Mesenchymal stem cell (in vitro differentiated cells and primary cell): ENCODE results near the gene FBP1.
A peak's percentile ranks its signal among the peaks of the same experiment; 100 is the strongest.

Experiments used
- DNase-seq: peaks from one replicate; pipeline ENCODE4 v3.0.0-alpha.2; 2013
- H2AFZ ChIP-seq: one replicate; pipeline ENCODE4 v1.6.1; 2013; ENCODE audit warnings: low read depth, mild to moderate bottlenecking, control low read depth, inconsistent platforms, low read length, moderate library complexity
- H2AK5ac ChIP-seq: 2 replicates; pipeline ENCODE4 v1.6.1; 2013; ENCODE audit warnings: low read length, moderate library complexity, mild to moderate bottlenecking, inconsistent platforms; ENCODE audit not compliant: severe bottlenecking
- H2BK120ac ChIP-seq: one replicate; pipeline ENCODE4 v1.6.1; 2013; ENCODE audit warnings: low read depth, mild to moderate bottlenecking, inconsistent platforms, low read length, moderate library complexity
- H2BK12ac ChIP-seq, 2 experiments: one replicate each; pipeline ENCODE4 v1.6.1; 2013; ENCODE audit warnings: inconsistent platforms in 2 of 2, low read length in 2 of 2, mild to moderate bottlenecking in 2 of 2, moderate library complexity in 2 of 2, control low read depth in 1 of 2
- H2BK15ac ChIP-seq: one replicate; pipeline ENCODE4 v1.6.1; 2013; ENCODE audit warnings: mild to moderate bottlenecking, low read depth, inconsistent platforms; ENCODE audit not compliant: poor library complexity, severe bottlenecking
- H2BK5ac ChIP-seq: 2 replicates; pipeline ENCODE4 v1.6.1; 2013; ENCODE audit warnings: low read depth, mild to moderate bottlenecking, low read length, control low read depth, inconsistent platforms; ENCODE audit not compliant: poor library complexity, severe bottlenecking
- H3K14ac ChIP-seq, 2 experiments: one replicate each; pipeline ENCODE4 v1.6.1; 2013; ENCODE audit warnings: inconsistent platforms in 2 of 2, low read length in 2 of 2, control low read depth in 1 of 2, mild to moderate bottlenecking in 1 of 2, moderate library complexity in 1 of 2
- H3K18ac ChIP-seq, 2 experiments: one replicate each; pipeline ENCODE4 v1.6.1; 2013; ENCODE audit warnings: inconsistent platforms in 2 of 2, low read length in 2 of 2, control low read depth in 1 of 2, low read depth in 1 of 2, mild to moderate bottlenecking in 1 of 2
- H3K23ac ChIP-seq, 2 experiments: one replicate each; pipeline ENCODE4 v1.6.1; 2013; ENCODE audit warnings: inconsistent platforms in 2 of 2, low read length in 2 of 2, mild to moderate bottlenecking in 2 of 2, moderate library complexity in 2 of 2, control low read depth in 1 of 2
- H3K27ac ChIP-seq: 2 replicates; pipeline ENCODE4 v1.5.1; 2013; ENCODE audit warnings: mild to moderate bottlenecking, moderate library complexity, low read length, control low read depth, inconsistent platforms; ENCODE audit not compliant: poor library complexity, severe bottlenecking
- H3K27me3 ChIP-seq, 2 experiments: 2 replicates each; pipeline versions ENCODE4 v1.6.1 to v1.7.0; 2013; ENCODE audit warnings: low read length in 2 of 2, mild to moderate bottlenecking in 2 of 2, moderate library complexity in 2 of 2, control low read depth in 1 of 2, inconsistent platforms in 1 of 2; ENCODE audit not compliant: control insufficient read depth in 1 of 2, insufficient read depth in 1 of 2
- H3K36me3 ChIP-seq, 2 experiments: 2 replicates each; pipeline versions ENCODE4 v1.6.1 to v1.7.0; 2013; ENCODE audit warnings: low read length in 2 of 2, control low read depth in 1 of 2, inconsistent platforms in 1 of 2, low read depth in 1 of 2, mild to moderate bottlenecking in 1 of 2; ENCODE audit not compliant: insufficient read depth in 2 of 2, control insufficient read depth in 1 of 2
- H3K4ac ChIP-seq, 2 experiments: one replicate each; pipeline ENCODE4 v1.6.1; 2013; ENCODE audit warnings: inconsistent platforms in 2 of 2, low read length in 2 of 2, mild to moderate bottlenecking in 2 of 2, moderate library complexity in 2 of 2, control low read depth in 1 of 2, low read depth in 1 of 2
- H3K4me1 ChIP-seq: 2 replicates; pipeline ENCODE4 v1.6.1; 2013; ENCODE audit warnings: low read depth, low read length, control low read depth; ENCODE audit not compliant: control insufficient read depth, insufficient read depth
- H3K4me2 ChIP-seq: 2 replicates; pipeline ENCODE4 v1.6.1; 2013; ENCODE audit warnings: low read length, mild to moderate bottlenecking, inconsistent platforms; ENCODE audit not compliant: poor library complexity, severe bottlenecking
- H3K4me3 ChIP-seq, 2 experiments: 2 replicates each; pipeline versions ENCODE4 v1.5.1 to v1.7.0; 2013; ENCODE audit warnings: low read length in 2 of 2, mild to moderate bottlenecking in 2 of 2, control low read depth in 1 of 2, low read depth in 1 of 2; ENCODE audit not compliant: insufficient read depth in 1 of 2
- H3K79me1 ChIP-seq: replicated peaks from 2 replicates; pipeline ENCODE4 v1.6.1; 2013; ENCODE audit warnings: mild to moderate bottlenecking, control low read depth, low read length, inconsistent platforms; ENCODE audit not compliant: poor library complexity, severe bottlenecking
- H3K9ac ChIP-seq: 2 replicates; pipeline ENCODE4 v1.7.0; 2013; ENCODE audit warnings: mild to moderate bottlenecking, low read length, moderate library complexity
- H3K9me3 ChIP-seq: 2 replicates; pipeline ENCODE4 v1.7.0; 2013; ENCODE audit warnings: mild to moderate bottlenecking, low read length; ENCODE audit not compliant: control insufficient read depth
- H4K8ac ChIP-seq: one replicate; pipeline ENCODE4 v1.6.1; 2013; ENCODE audit warnings: inconsistent platforms, mild to moderate bottlenecking, low read length, moderate library complexity
- H4K91ac ChIP-seq: one replicate; pipeline ENCODE4 v1.6.1; 2013; ENCODE audit warnings: mild to moderate bottlenecking, low read length, inconsistent platforms
- WGBS: methylation state at CpG from one replicate; pipeline ENCODE4 v1.1.7; 2013; ENCODE audit warnings: mixed read lengths; 5-methylcytosine and 5-hydroxymethylcytosine counted together

FBP1 gene

GRCh38 chr9:94668928-94669729, 29.8 kb upstream of the FBP1 start:
- Histone ChIP-seq H2BK5ac (no peak overlapping the region), H2BK12ac (no peak overlapping the region), H3K14ac (no peak overlapping the region), H3K9ac (peak overlapping the region; percentile 44), H3K23ac (no peak overlapping the region), H3K9me3 (no peaks in the 10 kb centered on the region), H4K91ac (no peak overlapping the region), H4K8ac (no peak overlapping the region), H2BK120ac (no peak overlapping the region), H3K18ac (no peak overlapping the region), H3K4me2 (no peak overlapping the region), H3K36me3 (no peaks in the 10 kb centered on the region), H3K79me1 (no peaks in the 10 kb centered on the region), H3K4me3 (peak overlapping the region in 1 of 2 experiments; percentile 65), H3K27me3 (peaks cover 0 to 20% of the 10 kb centered on the region in 2 experiments), H2AK5ac (no peak overlapping the region), H3K4me1 (peaks cover 3% of the 10 kb centered on the region), H3K27ac (no peak overlapping the region), H3K4ac (no peak overlapping the region), H2AFZ (no peak overlapping the region), H2BK15ac (no peak overlapping the region)
- WGBS = 42% methylated on average over 10 of the region's 17 CpGs
- peak; percentile 81 for DNase-seq

DNA sequence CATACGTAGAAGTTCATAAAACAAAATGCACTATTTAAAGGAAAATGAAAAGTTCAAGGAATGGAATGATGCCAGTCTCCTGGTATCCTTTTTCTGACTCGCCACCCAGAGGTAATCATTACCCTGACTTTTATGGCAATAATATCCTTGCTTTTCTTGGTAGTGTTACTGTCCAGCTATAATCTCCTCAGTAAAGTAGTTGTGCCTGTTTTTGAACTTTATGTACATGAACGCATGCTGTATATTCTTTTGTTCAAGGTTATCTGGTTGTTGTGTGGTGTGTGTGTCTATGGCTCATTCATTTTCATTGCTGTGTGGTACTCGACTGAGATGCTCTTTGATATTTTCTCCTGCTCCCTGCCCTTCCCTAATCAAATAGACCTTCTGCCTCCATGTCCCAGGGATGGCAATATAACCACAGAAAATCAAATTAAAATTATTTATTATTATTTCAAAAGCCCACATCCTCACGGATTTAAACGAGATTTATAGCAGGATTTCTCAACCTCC, 29.2 kb upstream of the FBP1 start:
- Histone ChIP-seq H4K8ac (no peak overlapping the region), H4K91ac (no peak overlapping the region), H3K9me3 (no peaks in the 10 kb centered on the region), H3K27me3 (peaks cover 0 to 26% of the 10 kb centered on the region in 2 experiments), H3K27ac (peak overlapping the region; percentile 22), H3K4me3 (no peak overlapping the region), H3K14ac (no peak overlapping the region), H3K79me1 (no peaks in the 10 kb centered on the region), H3K4me1 (peaks cover 2% of the 10 kb centered on the region), H3K36me3 (no peaks in the 10 kb centered on the region), H2BK12ac (no peak overlapping the region), H2AK5ac (no peak overlapping the region), H3K18ac (no peak overlapping the region), H2BK5ac (no peak overlapping the region), H2BK120ac (no peak overlapping the region), H2BK15ac (no peak overlapping the region), H3K4ac (no peak overlapping the region), H3K23ac (no peak overlapping the region), H3K4me2 (no peak overlapping the region), H2AFZ (no peak overlapping the region), H3K9ac (no peak overlapping the region)
- DNase-seq = no peak
- WGBS = 82% methylated on average over 3 of the region's 6 CpGs

- Histone ChIP-seq H2BK12ac (no peak overlapping the region), H3K9me3 (no peaks in the 10 kb centered on the region), H3K4ac (no peak overlapping the region), H2BK15ac (no peak overlapping the region), H3K36me3 (no peaks in the 10 kb centered on the region), H3K9ac (no peak overlapping the region), H3K4me1 (peaks cover 2% of the 10 kb centered on the region), H3K18ac (no peak overlapping the region), H3K79me1 (no peaks in the 10 kb centered on the region), H3K23ac (no peak overlapping the region), H3K27me3 (peaks cover 0 to 26% of the 10 kb centered on the region in 2 experiments), H2BK120ac (no peak overlapping the region), H4K8ac (no peak overlapping the region), H3K4me2 (no peak overlapping the region), H2BK5ac (no peak overlapping the region), H3K4me3 (no peak overlapping the region), H2AK5ac (no peak overlapping the region), H3K14ac (no peak overlapping the region), H2AFZ (no peak overlapping the region), H3K27ac (no peak overlapping the region), H4K91ac (no peak overlapping the region)
- 91% methylated on average over 10 of the region's 14 CpGs for WGBS
- no peak for DNase-seq
Observed at GRCh38 chr9:94666364-94667099, 27.2 kb upstream of the FBP1 start.

DNA sequence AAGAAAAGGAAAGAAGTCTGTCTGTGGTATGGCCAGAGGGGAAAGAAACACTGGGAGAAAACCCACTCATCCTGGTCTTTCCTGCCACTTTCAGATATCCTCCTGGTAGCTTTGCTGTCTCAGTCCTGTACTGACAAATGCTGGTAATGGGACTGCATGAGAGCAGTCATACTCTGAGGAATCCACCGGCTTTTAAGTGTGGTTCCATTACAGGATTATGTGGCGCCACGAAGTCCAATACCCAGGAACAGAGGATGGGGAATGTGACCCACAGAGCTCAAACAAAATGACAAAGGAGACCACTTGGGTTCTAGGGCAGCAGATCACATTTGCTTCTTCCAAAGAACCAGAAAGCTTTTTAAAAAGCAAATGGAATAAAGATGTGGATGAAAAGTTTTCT, 26.3 kb upstream of the FBP1 start:
- Histone ChIP-seq H3K9me3 (no peaks in the 10 kb centered on the region), H2AFZ (no peak overlapping the region), H3K9ac (no peak overlapping the region), H3K79me1 (no peaks in the 10 kb centered on the region), H3K18ac (no peak overlapping the region), H3K27ac (no peak overlapping the region), H3K4ac (no peak overlapping the region), H4K8ac (no peak overlapping the region), H2BK15ac (no peak overlapping the region), H2BK120ac (no peak overlapping the region), H2BK5ac (no peak overlapping the region), H3K14ac (no peak overlapping the region), H3K23ac (no peak overlapping the region), H3K27me3 (peaks cover 0 to 26% of the 10 kb centered on the region in 2 experiments), H4K91ac (no peak overlapping the region), H3K36me3 (no peaks in the 10 kb centered on the region), H2BK12ac (no peak overlapping the region), H3K4me1 (peaks cover 2% of the 10 kb centered on the region), H3K4me3 (no peak overlapping the region), H3K4me2 (no peak overlapping the region), H2AK5ac (no peak overlapping the region)
- no peak for DNase-seq
- 93% methylated on average over 3 of the region's 3 CpGs for WGBS
